HCT116 (cell line): ENCODE results near the gene ZSCAN23.

Experiments used
- EZH2 ChIP-seq: fragments of 200-600 bp; sonication (generic); IDR thresholded peaks from 2 replicates; pipeline ENCODE4 v1.6.1; 2017; ENCODE audit warnings: antibody characterized with exemption, mixed run types
- POLR2AphosphoS5 ChIP-seq: IDR thresholded peaks from 2 replicates; pipeline ENCODE4 v1.6.1; 2011; ENCODE audit warnings: mild to moderate bottlenecking, low read depth, low read length, moderate library complexity
- RAD21 ChIP-seq: IDR thresholded peaks from 2 replicates; pipeline ENCODE4 v1.6.1; 2012; ENCODE audit warnings: low read depth, mild to moderate bottlenecking
- TF ChIP-seq, protein P1 (sequence below): IDR thresholded peaks from 2 replicates; pipeline ENCODE4 v1.6.1; 2012; ENCODE audit warnings: low read depth
- TF ChIP-seq, protein P2 (sequence below), 3 experiments: fragments of 200-600 bp in 1 of 3; sonication (generic) in 1 of 3; IDR thresholded peaks in 2 of 3; conservative IDR thresholded peaks in 1 of 3; 2 replicates each; pipeline ENCODE4 v1.5.1; 2012 to 2017; ENCODE audit warnings: low read depth in 2 of 3, low read length in 2 of 3, antibody characterized with exemption in 1 of 3, borderline replicate concordance in 1 of 3, control low read depth in 1 of 3, mild to moderate bottlenecking in 1 of 3, mixed read lengths in 1 of 3, mixed run types in 1 of 3, moderate library complexity in 1 of 3; ENCODE audit not compliant: insufficient read depth in 1 of 3

GRCh38 chr6:28478518-28478917 lies 35.2 kb upstream of the ZSCAN23 start:
- TF ChIP-seq POLR2AphosphoS5 (no peak), EZH2 (no peak), RAD21 (no peak)
- TF ChIP-seq, protein P1, sequence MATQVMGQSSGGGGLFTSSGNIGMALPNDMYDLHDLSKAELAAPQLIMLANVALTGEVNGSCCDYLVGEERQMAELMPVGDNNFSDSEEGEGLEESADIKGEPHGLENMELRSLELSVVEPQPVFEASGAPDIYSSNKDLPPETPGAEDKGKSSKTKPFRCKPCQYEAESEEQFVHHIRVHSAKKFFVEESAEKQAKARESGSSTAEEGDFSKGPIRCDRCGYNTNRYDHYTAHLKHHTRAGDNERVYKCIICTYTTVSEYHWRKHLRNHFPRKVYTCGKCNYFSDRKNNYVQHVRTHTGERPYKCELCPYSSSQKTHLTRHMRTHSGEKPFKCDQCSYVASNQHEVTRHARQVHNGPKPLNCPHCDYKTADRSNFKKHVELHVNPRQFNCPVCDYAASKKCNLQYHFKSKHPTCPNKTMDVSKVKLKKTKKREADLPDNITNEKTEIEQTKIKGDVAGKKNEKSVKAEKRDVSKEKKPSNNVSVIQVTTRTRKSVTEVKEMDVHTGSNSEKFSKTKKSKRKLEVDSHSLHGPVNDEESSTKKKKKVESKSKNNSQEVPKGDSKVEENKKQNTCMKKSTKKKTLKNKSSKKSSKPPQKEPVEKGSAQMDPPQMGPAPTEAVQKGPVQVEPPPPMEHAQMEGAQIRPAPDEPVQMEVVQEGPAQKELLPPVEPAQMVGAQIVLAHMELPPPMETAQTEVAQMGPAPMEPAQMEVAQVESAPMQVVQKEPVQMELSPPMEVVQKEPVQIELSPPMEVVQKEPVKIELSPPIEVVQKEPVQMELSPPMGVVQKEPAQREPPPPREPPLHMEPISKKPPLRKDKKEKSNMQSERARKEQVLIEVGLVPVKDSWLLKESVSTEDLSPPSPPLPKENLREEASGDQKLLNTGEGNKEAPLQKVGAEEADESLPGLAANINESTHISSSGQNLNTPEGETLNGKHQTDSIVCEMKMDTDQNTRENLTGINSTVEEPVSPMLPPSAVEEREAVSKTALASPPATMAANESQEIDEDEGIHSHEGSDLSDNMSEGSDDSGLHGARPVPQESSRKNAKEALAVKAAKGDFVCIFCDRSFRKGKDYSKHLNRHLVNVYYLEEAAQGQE = no peak
- TF ChIP-seq, protein P2, sequence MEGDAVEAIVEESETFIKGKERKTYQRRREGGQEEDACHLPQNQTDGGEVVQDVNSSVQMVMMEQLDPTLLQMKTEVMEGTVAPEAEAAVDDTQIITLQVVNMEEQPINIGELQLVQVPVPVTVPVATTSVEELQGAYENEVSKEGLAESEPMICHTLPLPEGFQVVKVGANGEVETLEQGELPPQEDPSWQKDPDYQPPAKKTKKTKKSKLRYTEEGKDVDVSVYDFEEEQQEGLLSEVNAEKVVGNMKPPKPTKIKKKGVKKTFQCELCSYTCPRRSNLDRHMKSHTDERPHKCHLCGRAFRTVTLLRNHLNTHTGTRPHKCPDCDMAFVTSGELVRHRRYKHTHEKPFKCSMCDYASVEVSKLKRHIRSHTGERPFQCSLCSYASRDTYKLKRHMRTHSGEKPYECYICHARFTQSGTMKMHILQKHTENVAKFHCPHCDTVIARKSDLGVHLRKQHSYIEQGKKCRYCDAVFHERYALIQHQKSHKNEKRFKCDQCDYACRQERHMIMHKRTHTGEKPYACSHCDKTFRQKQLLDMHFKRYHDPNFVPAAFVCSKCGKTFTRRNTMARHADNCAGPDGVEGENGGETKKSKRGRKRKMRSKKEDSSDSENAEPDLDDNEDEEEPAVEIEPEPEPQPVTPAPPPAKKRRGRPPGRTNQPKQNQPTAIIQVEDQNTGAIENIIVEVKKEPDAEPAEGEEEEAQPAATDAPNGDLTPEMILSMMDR (IDR thresholded peaks at IDR 0.05 in 2 of 3, conservative IDR thresholded peaks at IDR 0.05 in 1 of 3; ENCODE audit: borderline replicate concordance in 1 of 3, insufficient read depth in 1 of 3, low read depth in 2 of 3, low read length in 2 of 3) = no peak
